ENCODE data around the gene LRIF1. TPM values are rescaled to one million over a fixed set of nuclear protein-coding genes. Genes with fewer than 3 reads are reported as not detected.

The LRIF1 gene
- total RNA-seq, 6 experiments from 2014 or later = 3.8 to 7.8 (median 5.8) TPM

DNA sequence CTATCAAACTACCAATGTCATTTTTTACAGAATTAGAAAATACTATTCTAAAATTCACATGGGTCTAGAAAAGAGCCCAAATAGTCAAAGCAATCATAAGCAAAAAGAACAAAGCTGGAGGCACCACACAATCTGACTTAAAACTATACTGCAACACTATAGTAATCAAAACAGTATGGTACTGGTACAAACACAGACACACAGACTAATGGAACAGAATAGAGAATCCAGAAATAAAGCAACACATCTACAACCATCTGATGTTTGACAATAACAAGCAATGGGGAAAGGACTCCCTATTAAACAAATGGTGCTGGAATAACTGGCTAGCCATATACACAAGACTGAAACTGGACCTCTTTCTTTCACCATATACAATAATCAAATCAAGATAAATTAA lies 50.9 kb downstream of the LRIF1 start:
- H3K4me3 ChIP-seq = no peak overlapping the region
- DNase-seq (no peak), ATAC-seq (no peak)
- no peaks in the 10 kb centered on the region for H3K27me3 ChIP-seq
- intact Hi-C loops (cut with DNase I) = no loop called here
- H3K36me3 ChIP-seq = no peaks in the 10 kb centered on the region
- no peak for TF ChIP-seq POLR2A (IDR thresholded peaks at IDR 0.05)
- TF ChIP-seq, protein P1, sequence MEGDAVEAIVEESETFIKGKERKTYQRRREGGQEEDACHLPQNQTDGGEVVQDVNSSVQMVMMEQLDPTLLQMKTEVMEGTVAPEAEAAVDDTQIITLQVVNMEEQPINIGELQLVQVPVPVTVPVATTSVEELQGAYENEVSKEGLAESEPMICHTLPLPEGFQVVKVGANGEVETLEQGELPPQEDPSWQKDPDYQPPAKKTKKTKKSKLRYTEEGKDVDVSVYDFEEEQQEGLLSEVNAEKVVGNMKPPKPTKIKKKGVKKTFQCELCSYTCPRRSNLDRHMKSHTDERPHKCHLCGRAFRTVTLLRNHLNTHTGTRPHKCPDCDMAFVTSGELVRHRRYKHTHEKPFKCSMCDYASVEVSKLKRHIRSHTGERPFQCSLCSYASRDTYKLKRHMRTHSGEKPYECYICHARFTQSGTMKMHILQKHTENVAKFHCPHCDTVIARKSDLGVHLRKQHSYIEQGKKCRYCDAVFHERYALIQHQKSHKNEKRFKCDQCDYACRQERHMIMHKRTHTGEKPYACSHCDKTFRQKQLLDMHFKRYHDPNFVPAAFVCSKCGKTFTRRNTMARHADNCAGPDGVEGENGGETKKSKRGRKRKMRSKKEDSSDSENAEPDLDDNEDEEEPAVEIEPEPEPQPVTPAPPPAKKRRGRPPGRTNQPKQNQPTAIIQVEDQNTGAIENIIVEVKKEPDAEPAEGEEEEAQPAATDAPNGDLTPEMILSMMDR (IDR thresholded peaks at IDR 0.05) = no peak
- H3K27ac ChIP-seq = no peak overlapping the region
- no peaks in the 10 kb centered on the region for H3K4me1 ChIP-seq
- no peaks in the 10 kb centered on the region for H3K9me3 ChIP-seq

GRCh38 chr1:110903853-110904500 lies 59.7 kb downstream of the LRIF1 start:
- ATAC-seq (no peak), DNase-seq (no peak)
- H3K9me3 ChIP-seq = no peaks in the 10 kb centered on the region
- H3K27ac ChIP-seq = no peak overlapping the region
- H3K36me3 ChIP-seq = no peaks in the 10 kb centered on the region
- H3K4me3 ChIP-seq = no peak overlapping the region
- TF ChIP-seq, protein P1 (IDR thresholded peaks at IDR 0.05) = no peak
- no peak for TF ChIP-seq POLR2A (IDR thresholded peaks at IDR 0.05)
- no peaks in the 10 kb centered on the region for H3K4me1 ChIP-seq
- 53% methylated on average over 2 of the region's 3 CpGs for WGBS (ENCODE audit: insufficient coverage, low coverage, low lambda C conversion rate, missing lambda C conversion rate)
- intact Hi-C loops (cut with DNase I) = no loop called here
- no peaks in the 10 kb centered on the region for H3K27me3 ChIP-seq

- WGBS (ENCODE audit: insufficient coverage, low coverage, low lambda C conversion rate, missing lambda C conversion rate) = 63% methylated on average over 1 of the region's 6 CpGs
- Histone ChIP-seq H3K27me3 (no peaks in the 10 kb centered on the region), H3K36me3 (no peaks in the 10 kb centered on the region), H3K4me1 (no peaks in the 10 kb centered on the region), H3K9me3 (no peaks in the 10 kb centered on the region), H3K4me3 (no peak overlapping the region), H3K27ac (no peak overlapping the region)
- DNase-seq (no peak), ATAC-seq (no peak)
- intact Hi-C loops (cut with DNase I) = no loop called here
- no peak for TF ChIP-seq POLR2A (IDR thresholded peaks at IDR 0.05)
- TF ChIP-seq, protein P1 (IDR thresholded peaks at IDR 0.05) = no peak
Measured at GRCh38 chr1:110902820-110903463, 60.8 kb downstream of the LRIF1 start.

DNA sequence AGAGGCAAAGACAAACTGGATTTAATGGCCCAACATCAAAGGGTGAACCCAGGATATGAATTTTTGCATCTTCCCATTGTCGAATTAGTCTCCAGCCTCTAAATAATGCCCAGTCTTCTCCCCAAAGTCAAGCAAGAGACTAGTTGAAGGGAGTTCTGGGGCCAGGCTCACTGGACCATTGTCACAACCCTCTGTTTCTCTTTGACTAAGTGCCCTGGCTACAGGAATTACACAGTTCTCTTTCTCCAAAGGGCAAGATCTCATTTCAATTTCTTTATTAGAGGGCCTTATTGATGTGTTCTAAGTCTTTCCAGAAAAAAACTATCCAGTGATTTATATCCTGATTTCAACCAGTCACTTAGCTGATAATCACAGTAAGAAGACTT lies 64.3 kb downstream of the LRIF1 start:
- intact Hi-C loops (cut with DNase I) = no loop called here
- Histone ChIP-seq H3K4me1 (no peaks in the 10 kb centered on the region), H3K27ac (no peak overlapping the region), H3K27me3 (no peaks in the 10 kb centered on the region), H3K9me3 (no peaks in the 10 kb centered on the region), H3K4me3 (no peak overlapping the region), H3K36me3 (no peaks in the 10 kb centered on the region)
- no peak for ATAC-seq
- TF ChIP-seq, protein P1 (IDR thresholded peaks at IDR 0.05) = no peak
- TF ChIP-seq POLR2A (IDR thresholded peaks at IDR 0.05) = no peak
- no peak for DNase-seq
- 67% methylated on average over 1 of the region's 1 CpG for WGBS (ENCODE audit: insufficient coverage, low coverage, low lambda C conversion rate, missing lambda C conversion rate)
